GM21360 (cell line): ENCODE data around the gene SNX21.
"Not testable (repeated sequence)": the region's sequence is repeated elsewhere in the genome, so short reads cannot be mapped to it uniquely, and the experiment has no call there.

Experiments used
- ATAC-seq: cut with Tn5 transposase; IDR thresholded peaks from one replicate; pipeline ENCODE4 v1.9.1; 2021; ENCODE audit warnings: mild to moderate bottlenecking, moderate library complexity; ENCODE audit not compliant: unreplicated experiment

The SNX21 gene

GRCh38 chr20:45833030-45833882 is at the start of gene SNX21:
Gene SNX21, plus strand, starts transcription at chr20:45833799. Its CDS starts 121 bp downstream, at chr20:45833920.
- ATAC-seq = no peak

- ATAC-seq = no peak
Measured at GRCh38 chr20:45788351-45788750, 45.2 kb upstream of the SNX21 start.

DNA sequence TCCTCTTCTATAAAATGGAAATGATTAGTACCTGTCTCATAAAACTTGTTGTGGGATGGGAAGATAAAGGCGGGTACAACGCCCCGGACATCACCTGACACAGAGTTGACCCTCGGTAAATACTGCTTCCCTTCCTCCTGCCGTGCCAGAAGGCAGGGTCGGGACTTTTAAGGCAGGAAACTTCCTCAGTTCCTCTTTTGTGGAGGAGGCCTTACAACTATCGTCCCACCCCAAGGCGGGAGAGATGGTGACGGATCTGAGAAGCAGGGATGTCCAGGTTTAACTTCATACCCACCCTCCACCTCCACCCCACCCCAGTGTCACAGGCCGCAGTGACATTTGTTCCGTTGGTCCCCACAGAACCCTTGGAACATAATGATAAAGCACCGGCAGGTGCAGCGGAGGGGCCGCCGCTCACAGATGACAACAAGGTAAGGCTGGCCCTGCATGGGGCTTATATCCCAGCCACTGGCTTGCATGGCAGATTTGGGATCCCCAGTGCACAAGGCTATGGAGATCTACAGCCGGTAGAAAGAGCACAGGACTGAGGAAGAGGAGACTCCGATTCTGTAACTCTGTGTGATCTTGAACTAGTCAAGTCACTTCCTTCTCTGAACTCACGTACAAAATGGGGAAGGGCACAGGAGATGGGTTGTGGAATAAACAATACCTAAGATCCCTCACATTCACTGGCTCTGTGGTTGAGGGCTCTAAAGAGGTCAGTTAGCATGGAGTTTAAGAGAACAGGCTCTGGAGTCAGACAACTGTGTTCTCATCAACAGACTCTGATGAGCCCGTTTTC is 41.1 kb upstream of the SNX21 start:
- peak; percentile 22 for ATAC-seq

GRCh38 chr20:45796337-45797065 is 37.1 kb upstream of the SNX21 start:
- ATAC-seq = no peak

DNA sequence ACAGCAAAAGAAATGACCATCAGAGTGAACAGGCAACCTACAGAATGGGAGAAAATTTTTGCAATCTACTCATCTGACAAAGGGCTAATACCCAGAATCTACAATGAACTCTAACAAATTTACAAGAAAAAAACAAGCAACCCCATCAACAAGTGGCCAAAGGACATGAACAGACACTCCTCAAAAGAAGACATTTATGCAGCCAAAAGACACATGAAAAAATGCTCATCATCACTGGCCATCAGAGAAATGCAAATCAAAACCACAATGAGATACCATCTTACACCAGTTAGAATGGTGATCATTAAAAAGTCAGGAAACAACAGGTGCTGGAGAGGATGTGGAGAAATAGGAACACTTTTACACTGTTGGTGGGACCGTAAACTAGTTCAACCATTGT is 36.1 kb upstream of the SNX21 start:
- ATAC-seq = not testable (repeated sequence)

- ATAC-seq = not testable (repeated sequence)
Measured at GRCh38 chr20:45797955-45798354, 35.6 kb upstream of the SNX21 start.

DNA sequence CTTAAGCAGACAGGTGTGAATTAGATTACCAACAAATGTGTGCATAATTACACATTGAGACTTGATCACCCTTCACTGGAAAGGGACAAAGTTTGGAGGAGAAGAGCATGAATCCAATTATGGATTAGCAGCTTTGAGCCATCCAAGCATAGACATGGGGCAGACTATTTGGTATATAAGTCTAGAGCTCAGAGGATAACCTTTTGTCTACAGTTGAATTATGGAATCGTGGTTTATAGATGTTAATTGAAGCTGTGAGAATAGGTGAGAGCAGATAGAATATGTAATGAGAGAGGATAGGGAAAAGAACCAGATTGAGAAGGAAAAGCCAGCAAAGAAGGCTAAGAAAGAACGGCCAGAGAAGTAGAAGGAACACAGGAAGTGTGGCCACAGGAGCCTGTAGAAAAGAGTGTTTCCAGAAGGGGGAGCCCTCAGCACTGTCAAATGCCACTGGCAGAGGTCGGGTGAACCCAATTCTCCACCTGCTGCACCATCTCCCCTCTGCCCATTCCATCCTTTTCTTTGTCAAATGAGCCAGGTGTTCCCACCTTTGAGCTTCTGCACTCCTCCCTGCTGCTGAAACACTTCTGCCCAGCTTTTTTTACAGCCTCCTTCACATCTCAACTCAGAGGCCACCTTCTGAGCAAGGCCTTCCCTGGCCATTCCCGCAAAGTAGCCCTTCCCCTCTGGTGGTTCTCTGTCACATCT is 34.5 kb upstream of the SNX21 start:
- no peak for ATAC-seq

DNA sequence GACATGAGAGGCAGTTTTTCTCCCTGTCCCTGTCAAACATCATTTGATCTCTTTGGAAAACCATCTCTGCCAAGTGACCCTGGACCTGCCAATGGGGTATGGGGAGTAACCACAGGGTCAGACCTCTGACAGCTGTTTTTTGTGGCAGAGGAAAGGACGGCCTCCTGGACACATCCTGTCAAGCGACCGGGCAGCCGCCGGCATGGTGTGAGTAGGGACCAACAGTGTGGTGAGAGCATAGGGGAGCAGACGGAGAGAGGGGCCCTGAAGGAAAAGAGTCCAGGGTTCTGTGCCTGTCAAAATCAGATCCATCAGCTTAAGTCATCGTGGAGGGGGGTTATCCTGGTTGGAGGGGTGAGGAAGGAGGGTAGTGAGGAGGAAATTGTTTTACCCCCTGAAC is 31.7 kb upstream of the SNX21 start:
- ATAC-seq = no peak

GRCh38 chr20:45810191-45810970 is 23.2 kb upstream of the SNX21 start:
- ATAC-seq = no peak

DNA sequence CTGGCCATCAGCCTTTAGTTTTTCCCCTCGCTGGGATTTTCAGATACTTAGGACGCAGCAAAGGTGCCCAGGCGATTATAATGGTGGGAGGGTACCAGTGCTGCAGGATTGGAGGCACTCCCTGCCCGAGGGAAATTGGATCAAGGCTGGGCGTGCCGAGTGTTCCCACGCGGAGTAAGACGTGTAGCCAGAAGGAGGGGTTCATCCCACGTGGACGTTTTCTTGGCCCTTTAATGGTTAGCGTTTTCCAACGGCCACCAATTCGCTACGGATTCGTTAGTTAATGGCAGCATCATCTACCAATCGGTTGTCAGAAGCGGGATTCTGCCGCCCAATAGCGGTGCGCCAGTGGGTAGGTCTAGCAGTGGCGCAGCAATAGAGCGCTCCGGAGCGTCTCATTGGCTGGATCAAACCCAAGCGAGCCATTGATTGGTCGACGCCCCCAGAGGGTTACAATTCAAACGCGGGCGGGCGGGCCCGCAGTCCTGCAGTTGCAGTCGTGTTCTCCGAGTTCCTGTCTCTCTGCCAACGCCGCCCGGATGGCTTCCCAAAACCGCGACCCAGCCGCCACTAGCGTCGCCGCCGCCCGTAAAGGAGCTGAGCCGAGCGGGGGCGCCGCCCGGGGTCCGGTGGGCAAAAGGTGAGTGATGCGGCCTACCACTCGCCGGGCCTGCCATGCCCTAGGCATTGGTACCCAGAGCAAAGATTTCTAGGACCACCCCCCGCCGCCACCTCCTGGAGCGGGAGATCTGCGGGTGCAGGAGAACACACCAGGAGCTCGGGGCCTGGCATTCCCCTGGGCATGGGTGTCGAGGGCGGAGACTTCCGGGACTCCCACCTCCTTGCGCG is 21.2 kb upstream of the SNX21 start, which contains the start of gene UBE2C:
TSS of gene UBE2C (plus strand) at position 488 of the 849 bp plus-strand sequence. CDS start at position 540, 52 bp downstream.
- peak; percentile 95 for ATAC-seq

- no peak for ATAC-seq
Measured at GRCh38 chr20:45813006-45813340, 20.6 kb upstream of the SNX21 start.

DNA sequence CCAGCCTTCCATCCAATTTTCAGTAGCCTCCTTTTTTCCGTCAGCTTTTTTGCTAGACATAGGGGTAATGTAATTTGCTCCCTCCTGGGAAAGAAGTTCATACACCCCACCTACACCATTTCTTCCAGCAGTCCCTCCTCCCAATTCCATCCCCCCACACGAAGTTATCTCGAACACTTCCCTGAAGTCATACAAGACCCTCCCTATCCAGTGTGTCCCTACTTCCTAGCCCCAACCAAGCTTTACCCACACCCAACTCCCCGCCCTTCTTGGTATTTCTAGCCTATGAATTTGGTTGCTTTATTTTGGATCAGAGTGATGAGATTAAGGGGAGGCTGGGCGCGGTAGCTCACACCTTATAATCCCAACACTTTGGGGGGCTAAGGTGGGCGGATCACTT is 20.1 kb upstream of the SNX21 start:
- ATAC-seq = no peak

DNA sequence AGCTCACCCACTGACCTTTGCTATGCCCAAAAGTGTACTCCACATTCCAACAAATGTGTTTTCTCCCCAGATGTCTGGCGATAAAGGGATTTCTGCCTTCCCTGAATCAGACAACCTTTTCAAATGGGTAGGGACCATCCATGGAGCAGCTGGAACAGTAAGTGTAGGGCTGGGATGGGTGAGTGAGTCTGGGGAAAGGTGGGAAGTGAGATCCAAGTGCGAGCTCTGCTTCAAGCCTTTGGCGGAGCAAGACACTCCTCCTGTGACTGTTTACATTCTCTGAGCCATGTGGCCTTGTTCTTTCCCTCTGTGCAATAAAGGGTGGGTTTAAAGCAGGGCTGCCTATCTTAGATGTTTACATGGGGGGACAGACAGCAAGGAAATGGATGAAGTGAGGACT is 19.3 kb upstream of the SNX21 start:
- no peak for ATAC-seq

DNA sequence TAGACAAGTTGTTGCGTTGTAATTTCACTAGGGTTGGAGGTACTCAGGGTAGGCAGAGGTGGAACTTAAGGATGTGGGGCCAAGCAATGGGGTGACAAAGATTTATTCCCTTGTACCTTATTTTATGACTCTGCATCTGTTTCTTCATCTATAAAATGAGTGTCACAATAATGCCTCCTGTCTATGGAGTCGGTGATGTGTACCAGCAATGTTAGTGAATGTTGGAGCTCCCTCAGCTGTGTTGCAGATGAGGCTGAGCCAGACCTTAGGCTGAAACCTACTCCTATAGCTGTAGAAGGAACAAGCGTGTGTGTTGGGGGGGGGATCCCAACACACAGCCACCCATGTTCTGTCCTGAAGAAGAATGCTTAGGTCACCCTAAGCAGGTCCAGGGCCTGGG is 16.6 kb upstream of the SNX21 start:
- no peak for ATAC-seq

- ATAC-seq = no peak
Measured at GRCh38 chr20:45817376-45818194, 16.0 kb upstream of the SNX21 start.

DNA sequence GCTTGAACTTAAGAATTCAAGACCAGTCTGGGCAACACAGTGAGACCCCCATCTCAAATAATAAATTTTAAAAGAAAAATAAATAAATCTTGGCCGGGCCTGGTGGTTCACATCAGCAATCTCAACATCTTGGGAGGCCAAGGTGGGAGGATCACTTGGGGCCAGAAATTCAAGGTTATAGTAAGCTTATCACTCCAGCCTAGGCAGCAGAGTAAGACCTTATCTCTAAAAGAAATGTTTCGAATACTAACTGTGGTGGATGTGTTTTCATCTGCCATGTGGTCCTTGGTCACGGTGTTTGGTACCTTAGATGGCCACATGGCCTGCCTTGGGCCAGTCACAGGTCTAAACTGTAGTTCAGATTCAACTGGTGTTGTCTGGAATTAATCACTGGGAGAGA is 15.4 kb upstream of the SNX21 start:
- no peak for ATAC-seq

- no peak for ATAC-seq
Measured at GRCh38 chr20:45819466-45819865, 14.1 kb upstream of the SNX21 start.

DNA sequence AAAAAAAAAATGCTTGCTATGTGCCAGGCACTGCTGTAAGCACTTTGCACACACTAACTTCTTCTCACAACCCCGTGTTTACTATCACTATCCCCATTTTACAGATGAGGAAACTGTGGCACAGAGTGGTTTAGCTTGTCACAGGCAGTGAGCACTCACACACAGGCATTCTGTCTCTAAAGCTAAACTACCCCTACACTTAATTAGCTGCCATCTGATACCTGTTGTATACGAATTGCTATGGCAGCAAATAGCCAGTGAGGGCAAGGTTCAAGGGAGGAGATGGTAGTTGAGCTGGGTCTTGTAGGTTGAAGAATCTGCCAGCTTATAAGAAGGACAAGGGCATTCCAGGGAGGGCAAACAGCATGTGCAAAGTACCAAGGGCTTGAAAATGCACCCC is 11.7 kb upstream of the SNX21 start:
- no peak for ATAC-seq
